SK-N-SH (cell line): ENCODE results near the gene CCDC6.
"Not testable (repeated sequence)": the region's sequence is repeated elsewhere in the genome, so short reads cannot be mapped to it uniquely, and the experiment has no call there.

Experiments
- POLR2AphosphoS5 ChIP-seq: IDR thresholded peaks from 2 replicates; pipeline ENCODE4 v1.6.1; 2012; ENCODE audit warnings: low read depth, low read length
- RAD21 ChIP-seq: IDR thresholded peaks from 2 replicates; pipeline ENCODE4 v1.6.1; 2012; ENCODE audit warnings: mild to moderate bottlenecking, low read length
- REST ChIP-seq: IDR thresholded peaks from 2 replicates; pipeline ENCODE4 v1.6.1; 2012; ENCODE audit warnings: mild to moderate bottlenecking, low read depth, low read length, moderate library complexity
- YY1 ChIP-seq: IDR thresholded peaks from 2 replicates; pipeline ENCODE4 v1.4.0; 2012; ENCODE audit warnings: low read depth, mild to moderate bottlenecking

- not testable (repeated sequence) for TF ChIP-seq POLR2AphosphoS5, YY1, RAD21, REST
These were observed 116.3 kb downstream of the CCDC6 start for GRCh38 chr10:59790080-59790479.
